PFSK-1 (cell line): ENCODE data around the gene ACD.

ENCODE experiments used
- FOXP2 ChIP-seq: optimal IDR thresholded peaks from 2 replicates; pipeline ENCODE3; 2011; ENCODE audit warnings: borderline replicate concordance, control low read depth, inconsistent platforms; ENCODE audit not compliant: insufficient read depth; ENCODE audit errors: extremely low read length, extremely low read depth
- POLR2AphosphoS5 ChIP-seq: IDR thresholded peaks from 2 replicates; pipeline ENCODE4 v1.6.1; 2012; ENCODE audit warnings: low read depth, mild to moderate bottlenecking, control low read depth, low read length, moderate library complexity
- REST ChIP-seq, 2 experiments: IDR thresholded peaks; 2 replicates each; pipeline versions ENCODE4 v1.6.1 to v1.8.0; 2011 to 2012; ENCODE audit warnings: low read depth in 2 of 2, low read length in 2 of 2, control low read depth in 1 of 2, inconsistent platforms in 1 of 2, mild to moderate bottlenecking in 1 of 2, moderate library complexity in 1 of 2; ENCODE audit not compliant: insufficient read depth in 1 of 2
- SIN3A ChIP-seq: IDR thresholded peaks from 2 replicates; pipeline ENCODE4 v1.6.1; 2012; ENCODE audit warnings: mild to moderate bottlenecking, low read length, moderate library complexity, borderline replicate concordance; ENCODE audit not compliant: insufficient read depth
- TAF1 ChIP-seq: IDR thresholded peaks from 2 replicates; pipeline ENCODE4 v1.6.1; 2012; ENCODE audit warnings: low read length, control low read depth, borderline replicate concordance; ENCODE audit not compliant: insufficient read depth

Gene ACD

DNA sequence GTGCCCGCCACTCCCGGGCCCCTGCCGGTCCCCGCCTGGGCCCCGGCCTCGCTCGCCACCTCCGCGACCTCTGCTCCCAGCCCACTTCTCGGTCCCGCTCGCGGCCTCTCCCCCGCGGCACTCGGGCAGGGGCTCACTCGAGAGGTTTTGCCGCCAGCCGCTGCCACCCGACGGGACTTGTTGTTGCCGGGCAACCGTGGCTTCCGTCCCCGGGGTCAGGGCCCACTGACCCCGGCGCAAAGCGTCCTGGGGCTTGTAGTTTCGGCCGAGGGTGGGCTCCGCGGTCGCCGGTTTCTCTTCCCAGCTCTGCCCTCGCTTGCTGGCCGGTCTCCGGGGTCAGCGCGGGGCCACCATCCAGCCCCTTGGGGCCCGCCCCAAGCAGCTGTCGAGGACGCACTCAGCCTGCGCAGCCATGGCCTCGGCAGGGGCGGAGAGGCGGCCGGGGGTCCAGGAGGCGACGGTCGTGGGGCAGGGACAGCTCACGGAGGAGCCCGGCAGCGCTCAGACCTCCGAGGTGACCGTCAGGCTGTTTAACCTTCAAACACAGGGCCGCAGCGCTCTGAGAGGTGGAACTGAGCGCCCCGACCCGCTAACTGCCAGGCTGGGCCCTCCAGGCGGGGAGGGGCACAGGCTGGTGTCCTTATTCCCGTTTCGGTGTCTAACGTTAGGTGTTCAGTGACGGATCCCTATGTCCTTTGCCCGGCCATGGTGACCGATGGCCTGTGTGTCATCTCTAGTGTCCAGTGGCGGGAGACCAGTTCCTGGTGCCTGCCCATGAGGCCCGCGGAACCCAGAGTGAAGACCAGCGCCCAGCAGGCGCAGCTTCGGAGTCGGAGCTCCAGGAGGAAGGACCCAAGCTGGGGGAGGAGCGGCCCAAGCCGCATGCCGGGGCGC, 6.7 kb upstream of the ACD start, which contains the start of the genes C16orf86 and ENKD1:
C16orf86 (plus strand) TSS at position 256 of the 894 bp plus-strand sequence; CDS start at position 413, 157 bp downstream.
ENKD1 (minus strand) TSS at position 192 of the 894 bp plus-strand sequence. CDS start 308 bp downstream, outside the sequence.
- TF ChIP-seq FOXP2 = no peak
- no peak for TF ChIP-seq REST (IDR thresholded peaks at IDR 0.05; ENCODE audit: insufficient read depth in 1 of 2, low read depth in 2 of 2, low read length in 2 of 2)
- TF ChIP-seq SIN3A = no peak
- TF ChIP-seq TAF1 = no peak
- TF ChIP-seq POLR2AphosphoS5 = no peak

DNA sequence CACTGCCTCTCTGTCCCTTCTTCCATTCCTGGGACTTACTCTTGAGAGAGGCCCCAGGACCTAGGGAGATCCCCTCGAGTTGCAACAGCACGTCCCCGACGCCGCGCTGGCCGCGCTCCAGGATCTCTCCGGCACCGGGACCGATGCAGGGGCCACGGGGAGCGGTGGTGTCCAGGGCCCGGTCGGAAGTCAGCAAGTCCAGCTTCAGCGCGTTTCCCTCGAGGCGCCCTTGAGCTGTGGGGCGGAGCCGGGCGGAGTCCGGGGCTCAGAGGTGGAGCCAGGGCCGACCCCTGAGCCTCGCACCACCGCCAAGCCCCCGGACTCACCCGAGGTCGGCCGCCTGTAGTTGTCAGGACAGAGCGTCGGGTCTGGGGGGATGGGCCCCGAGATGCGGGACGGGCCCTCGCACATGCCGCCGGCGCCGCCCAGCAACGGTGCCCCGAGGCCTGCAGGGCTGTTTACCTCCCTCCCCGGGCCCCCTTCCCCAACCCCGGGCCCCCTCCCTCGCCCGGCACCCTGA, 6.0 kb upstream of the ACD start:
- TF ChIP-seq POLR2AphosphoS5 (no peak), SIN3A (no peak), TAF1 (no peak), REST (IDR thresholded peaks at IDR 0.05; ENCODE audit: insufficient read depth in 1 of 2, low read depth in 2 of 2, low read length in 2 of 2) (no peak), FOXP2 (no peak)

DNA sequence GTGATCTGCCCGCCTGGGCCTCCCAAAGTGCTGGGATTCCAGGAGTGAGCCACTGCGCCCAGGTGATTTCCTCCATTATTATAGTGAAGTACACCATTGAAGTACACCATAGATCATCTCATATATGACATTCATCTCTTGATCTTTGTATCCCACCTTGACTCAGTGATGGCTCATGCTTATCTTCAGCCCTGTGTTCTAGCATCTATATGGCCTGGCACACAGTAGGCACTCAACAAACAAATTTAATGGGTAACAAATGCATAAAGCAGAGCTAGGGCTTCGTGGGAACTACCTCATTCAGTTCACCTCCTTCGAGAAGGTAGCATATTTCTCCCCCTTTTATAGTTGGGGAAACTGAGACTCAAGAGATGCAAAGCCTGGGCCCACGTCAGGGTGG, 5.5 kb upstream of the ACD start:
- TF ChIP-seq SIN3A (no peak), REST (IDR thresholded peaks at IDR 0.05; ENCODE audit: insufficient read depth in 1 of 2, low read depth in 2 of 2, low read length in 2 of 2) (no peak), TAF1 (no peak), POLR2AphosphoS5 (no peak)

DNA sequence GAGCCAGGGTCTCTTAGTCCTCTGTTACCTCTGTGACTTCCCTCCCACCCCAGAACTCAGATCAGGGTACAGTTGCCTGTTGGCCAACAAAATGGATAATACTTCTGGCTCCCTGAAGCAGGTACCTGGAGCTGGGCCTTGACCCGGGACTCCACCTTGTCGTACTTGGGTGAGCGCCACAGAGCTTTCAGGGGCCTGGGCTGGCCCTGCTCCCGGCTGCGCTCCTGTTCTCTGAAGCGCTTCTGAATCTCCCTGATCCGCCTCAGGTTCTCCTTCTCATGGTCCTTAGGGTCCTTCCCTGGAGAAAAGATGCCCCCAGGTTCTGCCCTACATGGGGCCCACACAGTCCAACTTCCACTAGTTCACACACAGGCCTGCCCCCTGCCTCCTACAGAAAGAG, 4.8 kb upstream of the ACD start:
- no peak for TF ChIP-seq REST (IDR thresholded peaks at IDR 0.05; ENCODE audit: insufficient read depth in 1 of 2, low read depth in 2 of 2, low read length in 2 of 2)
- no peak for TF ChIP-seq FOXP2

- TF ChIP-seq FOXP2 (no peak), TAF1 (no peak), REST (IDR thresholded peaks at IDR 0.05; ENCODE audit: insufficient read depth in 1 of 2, low read depth in 2 of 2, low read length in 2 of 2) (no peak), SIN3A (no peak), POLR2AphosphoS5 (no peak)
Observed at GRCh38 chr16:67664258-67664657, 4.2 kb upstream of the ACD start.
